ENCODE measurements around the gene LSP1. TPM values are rescaled to one million over a fixed set of nuclear protein-coding genes. Genes with fewer than 3 reads are reported as not detected.

LSP1 gene
- total RNA-seq, 3 donors from 2014 or later (not counting 1 experiment from before 2014, with no cell fraction given) = 487 to 595 (median 536) TPM

GRCh38 chr11:1861435-1862411 lies 8.8 kb downstream of the LSP1 start:
- no peak for ATAC-seq
- peaks cover 34% of the 10 kb centered on the region for H3K36me3 ChIP-seq (ENCODE audit: control insufficient read depth, insufficient read depth, low read length)
- no peaks in the 10 kb centered on the region for H3K27me3 ChIP-seq (ENCODE audit: control insufficient read depth, insufficient read depth, low read length)
- Mint-ChIP-seq H3K9me3 (no peaks in the 10 kb centered on the region), H3K4me1 (peaks cover 6 to 9% of the 10 kb centered on the region in 2 donors), H3K4me3 (no peak overlapping the region), H3K27me3 (ENCODE audit: low read depth in 2 of 2) (no peaks in the 10 kb centered on the region), H3K27ac (no peak overlapping the region), H3K36me3 (no peaks in the 10 kb centered on the region)
- no peaks in the 10 kb centered on the region for H3K9me3 ChIP-seq (ENCODE audit: control insufficient read depth, insufficient read depth, low read length)
- intact Hi-C loops (cut with micrococcal nuclease) = no loop called here
- DNase-seq = no peak
- no peak for TF ChIP-seq CTCF (IDR thresholded peaks at IDR 0.05)
- H3K4me1 ChIP-seq (ENCODE audit: control insufficient read depth, insufficient read depth, low read length) = peaks cover 76% of the 10 kb centered on the region
- H3K27ac ChIP-seq (ENCODE audit: low read length) = no peak overlapping the region
- H3K4me3 ChIP-seq (ENCODE audit: low read length) = no peak overlapping the region
- over 99% methylated on average over 3 of the region's 4 CpGs for WGBS (ENCODE audit: insufficient coverage)

- no peak overlapping the region for H3K4me3 ChIP-seq (ENCODE audit: low read length)
- 93% methylated on average over 14 of the region's 14 CpGs for WGBS (ENCODE audit: insufficient coverage)
- no peaks in the 10 kb centered on the region for H3K27me3 ChIP-seq (ENCODE audit: control insufficient read depth, insufficient read depth, low read length)
- no peaks in the 10 kb centered on the region for H3K36me3 Mint-ChIP-seq
- H3K4me3 Mint-ChIP-seq = no peak overlapping the region
- intact Hi-C loops (cut with micrococcal nuclease) = no loop called here
- H3K27ac ChIP-seq (ENCODE audit: low read length) = no peak overlapping the region
- ATAC-seq = no peak
- no peak for TF ChIP-seq CTCF (IDR thresholded peaks at IDR 0.05)
- DNase-seq = no peak
- peaks cover 76% of the 10 kb centered on the region for H3K4me1 ChIP-seq (ENCODE audit: control insufficient read depth, insufficient read depth, low read length)
- no peaks in the 10 kb centered on the region for H3K9me3 Mint-ChIP-seq
- H3K27ac Mint-ChIP-seq = no peak overlapping the region
- peaks cover 7 to 10% of the 10 kb centered on the region in 2 donors for H3K4me1 Mint-ChIP-seq
- no peaks in the 10 kb centered on the region for H3K9me3 ChIP-seq (ENCODE audit: control insufficient read depth, insufficient read depth, low read length)
- H3K36me3 ChIP-seq (ENCODE audit: control insufficient read depth, insufficient read depth, low read length) = peaks cover 30% of the 10 kb centered on the region
- H3K27me3 Mint-ChIP-seq (ENCODE audit: low read depth in 2 of 2) = no peaks in the 10 kb centered on the region
Measured at GRCh38 chr11:1862588-1863351, 9.9 kb downstream of the LSP1 start.

- Mint-ChIP-seq H3K36me3 (no peaks in the 10 kb centered on the region), H3K27me3 (ENCODE audit: low read depth in 2 of 2) (no peaks in the 10 kb centered on the region), H3K9me3 (no peaks in the 10 kb centered on the region), H3K4me3 (peak overlapping the region; percentile 32), H3K4me1 (peaks cover 13 to 14% of the 10 kb centered on the region in 2 donors), H3K27ac (peak overlapping the region in 1 of 2 donors; percentile 50)
- Histone ChIP-seq H3K27ac (ENCODE audit: low read length) (no peak overlapping the region), H3K4me3 (ENCODE audit: low read length) (no peak overlapping the region), H3K9me3 (ENCODE audit: control insufficient read depth, insufficient read depth, low read length) (no peaks in the 10 kb centered on the region), H3K4me1 (ENCODE audit: control insufficient read depth, insufficient read depth, low read length) (peaks cover 76% of the 10 kb centered on the region), H3K36me3 (ENCODE audit: control insufficient read depth, insufficient read depth, low read length) (peaks cover 30% of the 10 kb centered on the region), H3K27me3 (ENCODE audit: control insufficient read depth, insufficient read depth, low read length) (no peaks in the 10 kb centered on the region)
- DNase-seq (no peak), ATAC-seq (peak; percentile 54 to 70 (median 61))
- no peak for TF ChIP-seq CTCF (IDR thresholded peaks at IDR 0.05)
- WGBS (ENCODE audit: insufficient coverage) = 72% methylated on average over 27 of the region's 27 CpGs
- intact Hi-C loops (cut with micrococcal nuclease) = no loop called here
Measured at GRCh38 chr11:1863352-1864216, 10.7 kb downstream of the LSP1 start.
